RWPE1 (cell line): ENCODE measurements around the gene TBC1D14.
A peak's percentile ranks its signal among the peaks of the same experiment; 100 is the strongest.

ENCODE experiments used
- CTCF ChIA-PET: fragments of 350-600 bp; sonication (Branson Sonifier 250); formaldehyde crosslinking; extraction: SDS; loops from one replicate; lab custom pipeline; 2021; lab: Yijun Ruan, JAX
- POLR2A ChIA-PET: fragments of 400-600 bp; formaldehyde crosslinking; extraction: SDS; loops from one replicate; lab custom pipeline; 2020; ENCODE audit warnings: antibody characterized with exemption; ENCODE audit not compliant: low non-redundant PET; lab: Yijun Ruan, JAX
- DNase-seq: peaks from one replicate; pipeline ENCODE4 v3.0.0; 2012; ENCODE audit warnings: low spot score
- H3K27ac ChIP-seq: fragments of 450-650 bp; 2 replicates; pipeline ENCODE4 v1.5.1; 2017
- TF ChIP-seq, protein P1 (sequence below): fragments of 450-650 bp; conservative IDR thresholded peaks from 2 replicates; pipeline ENCODE4 v1.5.1; 2017; ENCODE audit warnings: low read depth, mild to moderate bottlenecking

Gene TBC1D14

DNA sequence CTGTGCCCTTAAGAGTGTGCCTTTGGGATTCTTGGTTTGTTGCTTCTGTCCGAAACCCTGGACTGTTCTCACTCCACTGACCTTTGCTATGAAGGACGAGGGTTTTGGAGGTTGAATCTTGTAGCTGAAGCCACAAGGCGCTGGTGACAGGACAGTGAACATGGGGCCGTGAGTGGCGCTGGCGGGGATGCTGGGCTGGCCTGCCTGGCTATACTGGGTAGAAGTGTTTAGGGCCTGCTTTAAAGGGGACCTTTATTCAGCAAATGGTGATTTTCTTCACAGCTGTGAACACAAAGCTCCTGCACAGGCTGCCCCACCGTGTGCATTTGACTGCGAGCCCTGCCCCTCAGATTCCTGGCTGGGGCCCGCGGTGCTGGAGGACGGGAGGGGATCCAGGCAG lies 106.5 kb downstream of the TBC1D14 start:
- peak overlapping the region; percentile 6; the same call in 1 of the 2 replicates for H3K27ac ChIP-seq
- ChIA-PET CTCF (no interaction called here), POLR2A (no interaction called here)
- TF ChIP-seq, protein P1, sequence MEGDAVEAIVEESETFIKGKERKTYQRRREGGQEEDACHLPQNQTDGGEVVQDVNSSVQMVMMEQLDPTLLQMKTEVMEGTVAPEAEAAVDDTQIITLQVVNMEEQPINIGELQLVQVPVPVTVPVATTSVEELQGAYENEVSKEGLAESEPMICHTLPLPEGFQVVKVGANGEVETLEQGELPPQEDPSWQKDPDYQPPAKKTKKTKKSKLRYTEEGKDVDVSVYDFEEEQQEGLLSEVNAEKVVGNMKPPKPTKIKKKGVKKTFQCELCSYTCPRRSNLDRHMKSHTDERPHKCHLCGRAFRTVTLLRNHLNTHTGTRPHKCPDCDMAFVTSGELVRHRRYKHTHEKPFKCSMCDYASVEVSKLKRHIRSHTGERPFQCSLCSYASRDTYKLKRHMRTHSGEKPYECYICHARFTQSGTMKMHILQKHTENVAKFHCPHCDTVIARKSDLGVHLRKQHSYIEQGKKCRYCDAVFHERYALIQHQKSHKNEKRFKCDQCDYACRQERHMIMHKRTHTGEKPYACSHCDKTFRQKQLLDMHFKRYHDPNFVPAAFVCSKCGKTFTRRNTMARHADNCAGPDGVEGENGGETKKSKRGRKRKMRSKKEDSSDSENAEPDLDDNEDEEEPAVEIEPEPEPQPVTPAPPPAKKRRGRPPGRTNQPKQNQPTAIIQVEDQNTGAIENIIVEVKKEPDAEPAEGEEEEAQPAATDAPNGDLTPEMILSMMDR: no peak
- no peak for DNase-seq

DNA sequence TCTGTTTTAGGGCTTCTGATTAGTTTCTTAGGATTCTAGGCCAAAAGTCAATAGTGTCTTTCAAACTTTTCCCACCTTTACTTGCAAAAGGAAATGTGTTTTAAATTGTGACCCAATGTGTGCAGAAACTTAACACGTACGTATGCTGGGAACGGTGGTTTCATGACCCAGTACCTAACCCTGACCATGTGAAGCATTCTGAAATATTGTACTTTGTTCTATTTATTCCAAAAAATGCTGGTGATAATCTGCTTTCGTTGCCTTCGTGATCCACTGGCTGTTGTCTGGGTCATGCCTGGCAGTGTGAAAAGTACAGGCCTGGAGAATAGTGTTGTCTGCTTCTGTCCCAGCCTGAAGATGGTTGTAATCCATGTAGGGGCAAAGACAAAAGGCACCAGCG lies 106.9 kb downstream of the TBC1D14 start:
- peak overlapping the region; percentile 6; the same call in 1 of the 2 replicates for H3K27ac ChIP-seq
- DNase-seq: no peak
- TF ChIP-seq, protein P1: no peak
- ChIA-PET CTCF (no interaction called here), POLR2A (no interaction called here)

DNA sequence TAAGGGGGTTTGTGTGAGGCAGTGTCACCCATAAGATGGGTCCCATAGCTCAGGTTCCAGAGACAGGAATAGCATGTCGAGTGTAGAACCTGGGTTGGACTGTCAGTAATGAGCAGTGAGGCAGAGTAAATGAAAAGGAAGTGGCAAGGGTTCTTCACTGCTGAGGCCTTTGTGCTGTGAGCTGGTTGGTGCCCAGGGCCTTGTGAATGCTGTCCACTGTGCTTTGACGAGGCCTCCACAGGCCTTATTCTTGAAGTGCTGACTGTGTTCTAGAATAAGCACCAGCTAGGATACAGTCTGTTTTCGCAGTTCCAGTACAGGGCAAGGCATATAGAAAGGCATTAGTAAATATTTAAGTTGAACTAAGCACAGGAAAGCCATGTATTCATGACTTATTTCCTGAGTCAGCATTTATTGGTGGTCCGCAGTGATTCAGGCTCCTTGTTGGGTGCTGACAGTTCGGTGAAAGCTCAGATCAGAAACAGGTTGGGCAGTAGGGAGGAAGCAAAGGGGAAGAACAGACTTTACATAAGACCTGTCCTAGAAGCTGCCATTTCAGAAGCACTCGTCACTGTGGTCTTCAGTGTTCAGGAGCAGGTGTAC lies 107.9 kb downstream of the TBC1D14 start:
- TF ChIP-seq, protein P1: no peak
- DNase-seq: no peak
- ChIA-PET POLR2A (interaction anchor here (0.5 kb wide), 1 partner anchor 49 kb away, joined by 5 read pairs; no protein-coding TSS in a partner anchor), CTCF (no interaction called here)
- peak overlapping the region; percentile 24 for H3K27ac ChIP-seq

- TF ChIP-seq, protein P1: no peak
- ChIA-PET POLR2A (no interaction called here), CTCF (no interaction called here)
- DNase-seq: no peak
- no peak overlapping the region for H3K27ac ChIP-seq
Measured at GRCh38 chr4:7018281-7018680, 108.7 kb downstream of the TBC1D14 start.

GRCh38 chr4:7019367-7019766 lies 109.7 kb downstream of the TBC1D14 start:
- ChIA-PET CTCF (no interaction called here), POLR2A (no interaction called here)
- DNase-seq: no peak
- H3K27ac ChIP-seq: peak overlapping the region; percentile 28
- TF ChIP-seq, protein P1: no peak

DNA sequence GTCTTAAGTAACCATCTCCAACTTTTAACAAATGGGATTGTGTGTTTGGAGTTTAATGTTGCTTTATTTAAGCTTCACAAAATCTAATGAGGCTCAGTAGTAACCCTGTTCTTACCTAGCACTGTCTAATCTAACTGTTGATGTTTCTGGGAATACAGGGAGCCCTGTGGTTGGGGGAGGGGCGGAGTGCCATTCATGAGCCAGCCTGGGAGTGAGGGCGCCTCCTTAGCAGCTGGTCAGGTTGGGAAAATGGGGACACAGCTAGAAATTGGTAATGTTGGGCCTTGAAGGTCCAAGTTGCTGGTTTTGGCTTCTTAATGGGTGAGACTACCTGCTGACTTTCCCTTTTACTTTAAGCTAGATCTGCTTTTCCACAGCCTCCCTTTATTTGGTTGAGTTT lies 110.7 kb downstream of the TBC1D14 start:
- peak overlapping the region; percentile 92 for H3K27ac ChIP-seq
- CTCF ChIA-PET: interaction anchor here (0.7 kb wide), 1 partner anchor 46 kb away, joined by 3 read pairs; no protein-coding TSS in a partner anchor
- TF ChIP-seq, protein P1: no peak
- no peak for DNase-seq
- POLR2A ChIA-PET: no interaction called here
